Fibroblast of the aortic adventitia (primary cell): ENCODE measurements around the gene ING5. TPM values are rescaled to one million over a fixed set of nuclear protein-coding genes. Genes with fewer than 3 reads are reported as not detected.

Experiments used
- DNase-seq: peaks from one replicate; pipeline ENCODE4 v3.0.0-alpha.2; 2010; ENCODE audit warnings: low read depth
- H3K4me3 ChIP-seq: 2 replicates; pipeline ENCODE4 v1.5.1; 2011; ENCODE audit warnings: low read depth, mild to moderate bottlenecking, control low read depth, low read length, moderate library complexity
- CTCF ChIP-seq: IDR thresholded peaks from 2 replicates; pipeline ENCODE4 v1.5.1; 2011; ENCODE audit warnings: mild to moderate bottlenecking, low read length, control low read depth, inconsistent platforms; ENCODE audit not compliant: insufficient read depth
- total RNA-seq: library from RNA; depleted of rRNA; stranded (reverse); fragments of >200 nt; gene quantifications from 2 replicates; pipeline ENCODE4 v1.2.3, GENCODE V29; 2012; ENCODE audit warnings: low replicate concordance

ING5 gene
- total RNA-seq, 1 donor: 14.6 TPM

DNA sequence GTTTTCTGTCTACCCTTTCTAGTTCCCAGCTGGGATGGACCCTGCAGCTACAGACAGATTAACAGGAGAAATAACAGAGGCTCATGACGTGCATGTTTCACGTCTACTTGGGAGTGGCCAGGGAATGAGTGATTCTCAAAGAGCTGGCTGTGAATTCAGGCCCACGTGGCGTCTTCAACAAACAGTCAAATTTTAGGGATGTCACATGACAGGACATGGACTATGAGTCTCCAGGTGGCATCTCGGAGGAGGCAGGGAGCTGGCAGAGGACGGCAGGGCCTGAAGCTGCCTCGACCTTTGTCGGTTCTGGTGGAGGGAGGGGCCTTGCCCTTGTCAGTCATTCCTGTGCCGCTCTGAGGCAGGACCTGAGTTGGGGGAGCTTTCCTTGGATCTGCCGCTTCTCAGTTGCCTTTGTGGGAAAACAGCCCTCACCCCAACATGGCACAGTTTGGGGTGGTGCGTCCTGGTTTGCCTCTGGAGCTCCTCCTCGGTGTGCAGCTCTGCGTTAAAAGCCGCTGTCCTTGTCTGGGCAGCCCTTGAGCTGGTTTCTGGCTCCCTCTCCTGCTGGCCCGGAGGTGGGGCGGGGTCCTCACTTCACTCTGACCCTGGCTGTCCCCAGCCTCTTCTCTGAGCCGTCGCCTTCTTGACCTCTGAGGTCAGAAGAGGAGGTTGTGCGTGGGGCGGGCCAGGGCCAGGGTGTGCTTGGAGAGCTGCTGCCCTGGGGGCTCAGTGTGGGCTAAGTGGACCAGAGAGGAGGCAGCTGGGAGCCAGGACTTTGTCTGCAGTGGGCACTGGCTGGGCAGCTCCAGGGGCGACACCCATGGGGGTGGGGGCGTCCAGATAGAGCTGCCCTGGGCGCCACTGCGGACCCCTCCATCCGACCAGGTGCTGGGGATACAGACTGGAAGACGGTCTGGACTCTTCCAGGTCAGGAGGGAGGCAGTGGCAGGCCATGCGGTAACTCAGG is 62.7 kb downstream of the ING5 start:
- DNase-seq: peak; percentile 26
- no peak for TF ChIP-seq CTCF
- H3K4me3 ChIP-seq: no peak overlapping the region

GRCh38 chr2:241767464-241768250 is 65.8 kb downstream of the ING5 start:
- no peak for DNase-seq
- no peak overlapping the region for H3K4me3 ChIP-seq
- TF ChIP-seq CTCF: no peak

DNA sequence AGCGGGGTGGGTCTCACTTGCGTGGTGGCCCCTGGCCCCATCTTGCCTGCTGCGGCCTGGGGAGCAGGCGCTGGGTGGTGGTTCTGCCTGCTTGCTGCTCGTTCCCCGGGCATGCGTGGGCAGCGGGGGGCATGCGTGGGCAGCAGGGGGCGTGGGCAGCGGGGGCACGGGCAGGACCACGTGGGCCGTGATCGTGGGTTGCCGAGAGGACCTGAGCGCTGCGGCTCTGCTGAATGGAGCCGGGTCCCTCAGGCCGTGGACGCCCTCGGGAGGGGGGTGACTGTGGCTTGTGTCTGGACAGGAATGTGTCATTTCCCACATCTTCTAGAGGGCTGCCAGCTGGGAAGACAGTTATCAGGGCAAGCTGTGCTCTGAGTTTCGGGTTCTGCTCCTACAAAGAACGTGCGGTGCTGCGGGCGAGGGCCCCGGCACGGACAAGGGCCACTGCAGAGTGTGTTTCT is 66.4 kb downstream of the ING5 start:
- TF ChIP-seq CTCF: no peak
- H3K4me3 ChIP-seq: no peak overlapping the region
- DNase-seq: no peak

- no peak overlapping the region for H3K4me3 ChIP-seq
- TF ChIP-seq CTCF: no peak
- DNase-seq: no peak
These were observed 67.0 kb downstream of the ING5 start for GRCh38 chr2:241768850-241769249.

GRCh38 chr2:241769819-241770184 is 68.0 kb downstream of the ING5 start:
- H3K4me3 ChIP-seq: no peak overlapping the region
- no peak for DNase-seq
- no peak for TF ChIP-seq CTCF

- no peak for TF ChIP-seq CTCF
- H3K4me3 ChIP-seq: no peak overlapping the region
- DNase-seq: no peak
These were observed 68.5 kb downstream of the ING5 start for GRCh38 chr2:241770185-241770935.
